ENCODE measurements around the gene GPR18. TPM values are rescaled to one million over a fixed set of nuclear protein-coding genes. Genes with fewer than 3 reads are reported as not detected.
A peak's percentile ranks its signal among the peaks of the same experiment; 100 is the strongest.

GPR18 gene
- total RNA-seq, 1 donor from 2014 or later = 5.9 TPM

GRCh38 chr13:99285432-99286182 lies 27.4 kb upstream of the GPR18 start:
- Mint-ChIP-seq H3K4me3 (no peak overlapping the region), H3K36me3 (ENCODE audit: low read depth) (peaks cover 34% of the 10 kb centered on the region), H3K27me3 (no peaks in the 10 kb centered on the region), H3K27ac (no peak overlapping the region), H3K9me3 (no peaks in the 10 kb centered on the region), H3K4me1 (peaks cover 70% of the 10 kb centered on the region)
- no peak for DNase-seq
- intact Hi-C loops (cut with micrococcal nuclease) = no loop called here

- Mint-ChIP-seq H3K36me3 (ENCODE audit: low read depth) (peaks cover 34% of the 10 kb centered on the region), H3K27me3 (no peaks in the 10 kb centered on the region), H3K27ac (peak overlapping the region; percentile 57), H3K4me3 (peak overlapping the region; percentile 8), H3K9me3 (no peaks in the 10 kb centered on the region), H3K4me1 (peaks cover 68% of the 10 kb centered on the region)
- intact Hi-C loops (cut with micrococcal nuclease) = no loop called here
- DNase-seq = no peak
Observed at GRCh38 chr13:99282264-99283231, 24.4 kb upstream of the GPR18 start.

- Mint-ChIP-seq H3K27me3 (no peaks in the 10 kb centered on the region), H3K27ac (peak overlapping the region; percentile 9), H3K9me3 (no peaks in the 10 kb centered on the region), H3K36me3 (ENCODE audit: low read depth) (peaks cover 31% of the 10 kb centered on the region), H3K4me3 (no peak overlapping the region), H3K4me1 (peaks cover 65% of the 10 kb centered on the region)
- intact Hi-C loops (cut with micrococcal nuclease) = no loop called here
- DNase-seq = peak; percentile 80
Observed at GRCh38 chr13:99281811-99282263, 23.7 kb upstream of the GPR18 start.

GRCh38 chr13:99280166-99280565 lies 22.0 kb upstream of the GPR18 start:
- Mint-ChIP-seq H3K27ac (no peak overlapping the region), H3K9me3 (no peaks in the 10 kb centered on the region), H3K27me3 (no peaks in the 10 kb centered on the region), H3K36me3 (ENCODE audit: low read depth) (peaks cover 28% of the 10 kb centered on the region), H3K4me1 (peaks cover 67% of the 10 kb centered on the region), H3K4me3 (no peak overlapping the region)
- DNase-seq = peak; percentile 51
- intact Hi-C loops (cut with micrococcal nuclease) = no loop called here

GRCh38 chr13:99279637-99280036 lies 21.5 kb upstream of the GPR18 start:
- Mint-ChIP-seq H3K4me3 (no peak overlapping the region), H3K36me3 (ENCODE audit: low read depth) (peaks cover 32% of the 10 kb centered on the region), H3K27me3 (no peaks in the 10 kb centered on the region), H3K9me3 (no peaks in the 10 kb centered on the region), H3K4me1 (peaks cover 70% of the 10 kb centered on the region), H3K27ac (no peak overlapping the region)
- peak; percentile 48 for DNase-seq
- intact Hi-C loops (cut with micrococcal nuclease) = no loop called here

- intact Hi-C loops (cut with micrococcal nuclease) = no loop called here
- no peaks in the 10 kb centered on the region for H3K27me3 Mint-ChIP-seq
- peak; percentile 48 for DNase-seq
- peaks cover 72% of the 10 kb centered on the region for H3K4me1 Mint-ChIP-seq
- no peak overlapping the region for H3K4me3 Mint-ChIP-seq
- peaks cover 35% of the 10 kb centered on the region for H3K36me3 Mint-ChIP-seq (ENCODE audit: low read depth)
- H3K27ac Mint-ChIP-seq = no peak overlapping the region
- H3K9me3 Mint-ChIP-seq = no peaks in the 10 kb centered on the region
Observed at GRCh38 chr13:99278843-99279242, 20.7 kb upstream of the GPR18 start.

- H3K4me1 Mint-ChIP-seq = peaks cover 78% of the 10 kb centered on the region
- intact Hi-C loops (cut with micrococcal nuclease) = no loop called here
- no peaks in the 10 kb centered on the region for H3K27me3 Mint-ChIP-seq
- no peak overlapping the region for H3K27ac Mint-ChIP-seq
- no peak overlapping the region for H3K4me3 Mint-ChIP-seq
- H3K9me3 Mint-ChIP-seq = no peaks in the 10 kb centered on the region
- DNase-seq = peak; percentile 53
- peaks cover 41% of the 10 kb centered on the region for H3K36me3 Mint-ChIP-seq (ENCODE audit: low read depth)
Observed at GRCh38 chr13:99278200-99278599, 20.0 kb upstream of the GPR18 start.

- no peak overlapping the region for H3K4me3 Mint-ChIP-seq
- no peaks in the 10 kb centered on the region for H3K9me3 Mint-ChIP-seq
- H3K27ac Mint-ChIP-seq = no peak overlapping the region
- intact Hi-C loops (cut with micrococcal nuclease) = no loop called here
- peaks cover 43% of the 10 kb centered on the region for H3K36me3 Mint-ChIP-seq (ENCODE audit: low read depth)
- H3K27me3 Mint-ChIP-seq = no peaks in the 10 kb centered on the region
- H3K4me1 Mint-ChIP-seq = peaks cover 75% of the 10 kb centered on the region
- DNase-seq = no peak
Observed at GRCh38 chr13:99277629-99278028, 19.4 kb upstream of the GPR18 start.

GRCh38 chr13:99276706-99277105 lies 18.5 kb upstream of the GPR18 start:
- Mint-ChIP-seq H3K4me1 (peaks cover 68% of the 10 kb centered on the region), H3K27me3 (no peaks in the 10 kb centered on the region), H3K9me3 (peaks cover 6% of the 10 kb centered on the region), H3K4me3 (no peak overlapping the region), H3K36me3 (ENCODE audit: low read depth) (peaks cover 52% of the 10 kb centered on the region), H3K27ac (no peak overlapping the region)
- intact Hi-C loops (cut with micrococcal nuclease) = no loop called here
- no peak for DNase-seq

GRCh38 chr13:99275093-99275469 lies 16.9 kb upstream of the GPR18 start:
- intact Hi-C loops (cut with micrococcal nuclease) = no loop called here

GRCh38 chr13:99273128-99273527 lies 14.9 kb upstream of the GPR18 start:
- DNase-seq = peak; percentile 59
- Mint-ChIP-seq H3K27ac (peak overlapping the region; percentile 69), H3K27me3 (no peaks in the 10 kb centered on the region), H3K4me1 (peaks cover 58% of the 10 kb centered on the region), H3K9me3 (peaks cover 6% of the 10 kb centered on the region), H3K4me3 (no peak overlapping the region), H3K36me3 (ENCODE audit: low read depth) (peaks cover 40% of the 10 kb centered on the region)
- intact Hi-C loops (cut with micrococcal nuclease) = no loop called here

More at GRCh38 chr13:99275093-99275469, 16.9 kb upstream of the GPR18 start:
- Mint-ChIP-seq H3K4me3 (peak overlapping the region; percentile 16), H3K36me3 (ENCODE audit: low read depth) (peaks cover 50% of the 10 kb centered on the region), H3K9me3 (peaks cover 6% of the 10 kb centered on the region), H3K27ac (peak overlapping the region; percentile 74), H3K4me1 (peaks cover 65% of the 10 kb centered on the region), H3K27me3 (no peaks in the 10 kb centered on the region)
- peak; percentile 80 for DNase-seq

GRCh38 chr13:99272481-99272880 lies 14.3 kb upstream of the GPR18 start:
- H3K27ac Mint-ChIP-seq = no peak overlapping the region
- intact Hi-C loops (cut with micrococcal nuclease) = no loop called here
- peaks cover 53% of the 10 kb centered on the region for H3K4me1 Mint-ChIP-seq
- peaks cover 6% of the 10 kb centered on the region for H3K9me3 Mint-ChIP-seq
- peaks cover 36% of the 10 kb centered on the region for H3K36me3 Mint-ChIP-seq (ENCODE audit: low read depth)
- H3K27me3 Mint-ChIP-seq = no peaks in the 10 kb centered on the region
- peak; percentile 48 for DNase-seq
- H3K4me3 Mint-ChIP-seq = no peak overlapping the region

GRCh38 chr13:99271249-99271648 lies 13.1 kb upstream of the GPR18 start:
- H3K4me3 Mint-ChIP-seq = no peak overlapping the region
- peaks cover 48% of the 10 kb centered on the region for H3K4me1 Mint-ChIP-seq
- intact Hi-C loops (cut with micrococcal nuclease) = no loop called here
- DNase-seq = peak; percentile 53
- H3K36me3 Mint-ChIP-seq (ENCODE audit: low read depth) = peaks cover 36% of the 10 kb centered on the region
- H3K9me3 Mint-ChIP-seq = peaks cover 6% of the 10 kb centered on the region
- no peaks in the 10 kb centered on the region for H3K27me3 Mint-ChIP-seq
- H3K27ac Mint-ChIP-seq = peak overlapping the region; percentile 44

GRCh38 chr13:99270518-99270917 lies 12.3 kb upstream of the GPR18 start:
- Mint-ChIP-seq H3K36me3 (ENCODE audit: low read depth) (peaks cover 36% of the 10 kb centered on the region), H3K4me1 (peaks cover 45% of the 10 kb centered on the region), H3K27ac (no peak overlapping the region), H3K9me3 (peaks cover 6% of the 10 kb centered on the region), H3K4me3 (no peak overlapping the region), H3K27me3 (no peaks in the 10 kb centered on the region)
- no peak for DNase-seq
- intact Hi-C loops (cut with micrococcal nuclease) = no loop called here
